G401.6 (cell line): ENCODE results near the gene CGB3.

Experiments used
- FAIRE-seq: peaks from 2 replicates; lab custom pipeline; 2012; peaks lifted over from hg19 to GRCh38; lab: Jason Lieb, UNC

The CGB3 gene

DNA sequence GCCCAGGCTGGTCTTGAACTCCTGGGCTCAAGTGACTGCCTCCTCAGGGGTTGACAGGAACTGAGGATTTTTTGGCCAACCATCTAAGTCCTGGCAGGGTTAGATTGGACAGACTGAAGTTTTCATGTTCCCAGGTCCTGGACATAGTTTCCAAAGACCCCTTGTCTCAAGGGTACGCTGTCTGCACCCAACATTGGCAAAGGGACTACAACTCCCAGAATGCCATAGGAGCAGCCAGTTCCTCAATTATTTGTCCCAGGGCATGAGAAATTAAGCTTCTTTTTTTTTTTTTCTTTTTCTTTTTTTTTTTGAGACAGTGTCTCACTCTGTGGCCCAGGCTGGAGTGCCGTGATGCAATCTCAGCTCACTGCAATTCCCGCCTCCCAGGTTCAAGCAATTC is 37.9 kb downstream of the CGB3 start:
- FAIRE-seq = no peak

DNA sequence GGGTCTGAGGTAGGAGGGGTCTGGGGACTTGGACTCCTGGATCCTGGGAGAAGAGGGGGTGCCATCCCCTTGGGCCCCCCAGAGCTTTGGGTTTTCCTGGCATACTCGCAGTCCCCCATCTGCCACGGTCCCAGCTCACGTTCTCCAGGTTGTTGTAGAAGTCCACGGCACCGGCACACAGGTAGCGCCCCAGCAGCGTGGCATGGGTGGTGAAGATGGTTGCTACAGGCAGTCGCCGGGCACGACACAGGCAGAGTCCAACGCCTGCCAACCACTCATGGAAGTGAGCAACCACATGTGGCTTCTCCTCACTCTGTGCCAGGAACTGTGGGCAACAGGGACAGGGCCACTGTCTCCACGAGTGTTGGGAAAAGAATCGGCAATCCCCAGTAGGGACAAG is 38.4 kb downstream of the CGB3 start:
- FAIRE-seq = no peak

DNA sequence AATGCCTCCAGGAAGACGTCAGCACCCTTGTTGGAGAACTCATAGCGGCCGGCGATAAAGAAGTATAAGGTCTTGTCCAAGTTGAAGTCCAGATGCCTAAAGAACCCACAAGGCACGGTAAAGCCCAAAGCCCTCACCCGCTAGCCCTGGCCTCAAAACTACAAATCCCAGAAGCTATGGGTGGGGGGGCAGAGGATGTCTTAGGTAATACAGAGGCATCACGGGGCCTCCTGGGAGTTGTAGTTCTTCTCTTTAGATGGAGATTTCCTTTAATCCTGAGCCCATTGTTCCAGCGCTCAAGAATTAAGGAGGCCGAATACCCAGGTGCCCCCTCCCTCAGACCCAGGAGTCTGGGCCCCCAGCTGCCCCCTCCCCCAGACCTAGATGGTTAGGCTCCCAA is 41.9 kb downstream of the CGB3 start:
- no peak for FAIRE-seq

DNA sequence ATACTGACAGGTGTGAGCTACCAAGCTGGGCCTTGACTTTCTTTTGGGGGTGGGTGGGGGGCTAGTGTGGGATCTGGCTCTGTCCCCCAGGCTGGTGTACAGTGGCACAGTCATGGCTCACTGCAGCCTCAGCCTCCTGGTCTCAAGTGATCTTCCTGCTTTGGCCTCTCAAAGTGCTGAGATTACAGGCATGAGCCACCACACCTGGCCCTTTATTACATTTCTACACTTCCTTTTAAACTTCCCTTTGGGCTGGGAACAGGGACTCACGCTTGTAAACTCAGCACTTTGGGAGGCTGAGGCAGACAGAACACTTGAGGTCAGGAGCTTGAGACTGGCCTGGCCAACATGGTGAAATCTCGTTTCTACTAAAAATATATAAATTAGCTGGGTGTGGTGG is 47.1 kb downstream of the CGB3 start:
- no peak for FAIRE-seq

DNA sequence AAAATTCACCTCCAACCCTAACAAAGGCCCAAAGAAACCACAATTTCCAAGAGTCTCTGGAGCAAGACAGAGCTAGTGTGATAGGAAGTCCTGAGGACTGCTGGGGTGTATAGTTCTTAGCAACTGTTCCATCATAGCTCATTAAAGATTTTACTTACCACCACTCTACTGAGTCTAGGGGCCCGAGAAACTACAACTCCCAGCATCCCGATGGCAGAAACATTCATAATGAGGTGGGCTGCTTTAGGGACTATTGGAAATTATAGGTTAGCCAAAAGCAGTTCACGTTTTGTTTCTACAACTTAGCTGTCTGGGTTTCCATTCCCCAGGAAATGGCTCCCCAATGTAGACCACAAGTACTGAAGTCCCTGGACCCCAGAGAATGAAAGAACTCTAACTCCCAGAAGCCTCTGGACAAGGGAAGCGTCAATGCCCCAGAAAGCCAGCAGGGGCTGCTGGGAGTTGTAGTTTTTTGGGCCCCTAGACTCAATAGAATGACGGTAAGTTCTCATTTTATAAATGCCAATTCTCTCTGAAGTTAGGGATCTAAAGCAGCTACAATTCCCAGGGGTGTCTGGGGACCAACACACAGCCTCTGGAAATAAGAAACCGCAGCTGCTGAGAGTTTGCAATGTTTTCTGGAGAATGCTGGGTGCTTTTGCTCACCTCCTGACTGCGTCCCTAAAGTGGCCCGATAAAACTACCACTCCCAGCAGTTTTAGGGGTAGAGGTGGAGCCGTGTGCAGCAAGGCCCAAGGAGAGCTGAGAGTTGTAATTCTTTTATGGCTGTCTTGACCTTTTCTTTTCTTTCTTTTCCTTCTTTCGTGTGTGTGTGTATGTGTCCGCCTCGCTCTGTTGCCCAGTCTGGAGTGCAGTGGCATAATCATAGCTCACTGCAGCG is 47.9 kb downstream of the CGB3 start:
- no peak for FAIRE-seq
